Measurements from ENCODE around the gene LBHD2.

DNA sequence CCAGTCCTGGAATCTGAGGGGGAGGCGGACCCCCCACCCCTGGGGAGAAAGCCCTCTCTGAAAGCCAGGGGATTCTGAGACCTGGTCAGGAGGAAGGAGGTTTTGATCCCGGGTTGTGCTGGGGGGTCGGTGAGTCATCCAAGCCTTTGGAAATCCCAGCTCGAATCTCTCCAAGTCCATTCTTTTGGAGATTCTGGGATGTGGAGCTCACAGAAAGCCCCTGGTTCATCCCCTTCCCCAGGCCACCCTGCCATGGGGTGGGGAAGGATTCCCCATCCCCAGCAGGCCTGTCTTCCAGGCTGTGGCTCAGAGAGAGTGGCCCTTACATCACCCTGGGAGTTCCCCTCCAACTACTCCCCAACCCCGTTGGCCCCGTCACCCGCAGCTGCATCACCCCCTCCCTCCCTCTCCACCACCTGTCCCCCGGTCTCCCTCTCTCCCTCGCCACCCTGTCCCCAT, 24.8 kb downstream of the LBHD2 start:
- TF ChIP-seq, protein P1, sequence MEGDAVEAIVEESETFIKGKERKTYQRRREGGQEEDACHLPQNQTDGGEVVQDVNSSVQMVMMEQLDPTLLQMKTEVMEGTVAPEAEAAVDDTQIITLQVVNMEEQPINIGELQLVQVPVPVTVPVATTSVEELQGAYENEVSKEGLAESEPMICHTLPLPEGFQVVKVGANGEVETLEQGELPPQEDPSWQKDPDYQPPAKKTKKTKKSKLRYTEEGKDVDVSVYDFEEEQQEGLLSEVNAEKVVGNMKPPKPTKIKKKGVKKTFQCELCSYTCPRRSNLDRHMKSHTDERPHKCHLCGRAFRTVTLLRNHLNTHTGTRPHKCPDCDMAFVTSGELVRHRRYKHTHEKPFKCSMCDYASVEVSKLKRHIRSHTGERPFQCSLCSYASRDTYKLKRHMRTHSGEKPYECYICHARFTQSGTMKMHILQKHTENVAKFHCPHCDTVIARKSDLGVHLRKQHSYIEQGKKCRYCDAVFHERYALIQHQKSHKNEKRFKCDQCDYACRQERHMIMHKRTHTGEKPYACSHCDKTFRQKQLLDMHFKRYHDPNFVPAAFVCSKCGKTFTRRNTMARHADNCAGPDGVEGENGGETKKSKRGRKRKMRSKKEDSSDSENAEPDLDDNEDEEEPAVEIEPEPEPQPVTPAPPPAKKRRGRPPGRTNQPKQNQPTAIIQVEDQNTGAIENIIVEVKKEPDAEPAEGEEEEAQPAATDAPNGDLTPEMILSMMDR (IDR thresholded peaks at IDR 0.05 in 8 of 11, conservative IDR thresholded peaks at IDR 0.05 in 3 of 11) = no peak
- no peak for TF ChIP-seq POLR2A (IDR thresholded peaks at IDR 0.05)
